ENCODE measurements around the gene ZBTB7A.

Gene ZBTB7A

GRCh38 chr19:4035582-4035981 is 31.1 kb downstream of the ZBTB7A start:
- no peak overlapping the region for H2BK5ac ChIP-seq (ENCODE audit: low read length)
- WGBS (ENCODE audit: extremely low coverage, insufficient coverage, low lambda C conversion rate): no CpG with 5 or more reads among the region's 10 CpGs
- no peak overlapping the region for H2BK15ac ChIP-seq (replicated peaks; ENCODE audit: low read depth)
- no peak overlapping the region for H2BK120ac ChIP-seq (ENCODE audit: low read depth, low read length)
- no peak overlapping the region for H4K8ac ChIP-seq (ENCODE audit: low read depth, low read length)
- no peak overlapping the region for H3K56ac ChIP-seq (ENCODE audit: low read length)
- H4K5ac ChIP-seq (ENCODE audit: low read length): no peak overlapping the region
- no peak for DNase-seq
- no peaks in the 10 kb centered on the region for H3K79me2 ChIP-seq (ENCODE audit: control insufficient read depth, insufficient read depth, low read length)
- H3K23ac ChIP-seq (ENCODE audit: low read length): no peak overlapping the region
- no peak overlapping the region for H3K4me3 ChIP-seq (ENCODE audit: low read length)
- H3K9ac ChIP-seq (ENCODE audit: low read length): no peak overlapping the region
- no peak overlapping the region for H2AK5ac ChIP-seq (ENCODE audit: low read length)
- no peak overlapping the region for H3K18ac ChIP-seq (ENCODE audit: low read length)
- H3K27me3 ChIP-seq (ENCODE audit: insufficient read depth, low read length, poor library complexity): no peaks in the 10 kb centered on the region
- H3K4me2 ChIP-seq (ENCODE audit: low read length): no peak overlapping the region
- no peaks in the 10 kb centered on the region for H3K4me1 ChIP-seq (ENCODE audit: control insufficient read depth, low read depth, low read length)
- H3K36me3 ChIP-seq (ENCODE audit: control insufficient read depth, insufficient read depth, low read length): peaks cover 15% of the 10 kb centered on the region
- H3K27ac ChIP-seq (ENCODE audit: low read depth, low read length): no peak overlapping the region
- H3K4ac ChIP-seq (ENCODE audit: low read depth, low read length): no peak overlapping the region
- no peaks in the 10 kb centered on the region for H3K79me1 ChIP-seq (ENCODE audit: low read length)

- Histone ChIP-seq H3K27me3 (ENCODE audit: insufficient read depth, low read length, poor library complexity) (no peaks in the 10 kb centered on the region), H4K5ac (ENCODE audit: low read length) (no peak overlapping the region), H2BK5ac (ENCODE audit: low read length) (no peak overlapping the region), H2AK5ac (ENCODE audit: low read length) (no peak overlapping the region), H4K8ac (ENCODE audit: low read depth, low read length) (no peak overlapping the region), H3K4me3 (ENCODE audit: low read length) (no peak overlapping the region), H3K23ac (ENCODE audit: low read length) (no peak overlapping the region), H3K18ac (ENCODE audit: low read length) (no peak overlapping the region), H3K27ac (ENCODE audit: low read depth, low read length) (no peak overlapping the region), H2BK15ac (replicated peaks; ENCODE audit: low read depth) (no peak overlapping the region), H3K4me1 (ENCODE audit: control insufficient read depth, low read depth, low read length) (no peaks in the 10 kb centered on the region), H2BK120ac (ENCODE audit: low read depth, low read length) (no peak overlapping the region), H3K4ac (ENCODE audit: low read depth, low read length) (no peak overlapping the region), H3K79me2 (ENCODE audit: control insufficient read depth, insufficient read depth, low read length) (no peaks in the 10 kb centered on the region), H3K79me1 (ENCODE audit: low read length) (no peaks in the 10 kb centered on the region), H3K9ac (ENCODE audit: low read length) (no peak overlapping the region), H3K56ac (ENCODE audit: low read length) (no peak overlapping the region), H3K36me3 (ENCODE audit: control insufficient read depth, insufficient read depth, low read length) (peaks cover 15% of the 10 kb centered on the region), H3K4me2 (ENCODE audit: low read length) (no peak overlapping the region)
- DNase-seq: no peak
- no CpG with 5 or more reads among the region's 19 CpGs for whole genome bisulfite sequencing (ENCODE audit: extremely low coverage, insufficient coverage, low lambda C conversion rate)
Measured at GRCh38 chr19:4035018-4035566, 31.6 kb downstream of the ZBTB7A start.

- Histone ChIP-seq H3K79me2 (ENCODE audit: control insufficient read depth, insufficient read depth, low read length) (no peaks in the 10 kb centered on the region), H3K4me1 (ENCODE audit: control insufficient read depth, low read depth, low read length) (no peaks in the 10 kb centered on the region), H4K8ac (ENCODE audit: low read depth, low read length) (no peak overlapping the region), H3K56ac (ENCODE audit: low read length) (no peak overlapping the region), H2BK120ac (ENCODE audit: low read depth, low read length) (no peak overlapping the region), H2BK15ac (replicated peaks; ENCODE audit: low read depth) (no peak overlapping the region), H3K4ac (ENCODE audit: low read depth, low read length) (no peak overlapping the region), H3K18ac (ENCODE audit: low read length) (no peak overlapping the region), H3K9ac (ENCODE audit: low read length) (no peak overlapping the region), H3K79me1 (ENCODE audit: low read length) (no peaks in the 10 kb centered on the region), H2BK5ac (ENCODE audit: low read length) (no peak overlapping the region), H3K36me3 (ENCODE audit: control insufficient read depth, insufficient read depth, low read length) (peaks cover 15% of the 10 kb centered on the region), H4K5ac (ENCODE audit: low read length) (no peak overlapping the region), H3K27me3 (ENCODE audit: insufficient read depth, low read length, poor library complexity) (no peaks in the 10 kb centered on the region), H2AK5ac (ENCODE audit: low read length) (no peak overlapping the region), H3K4me3 (ENCODE audit: low read length) (no peak overlapping the region), H3K23ac (ENCODE audit: low read length) (no peak overlapping the region), H3K4me2 (ENCODE audit: low read length) (no peak overlapping the region), H3K27ac (ENCODE audit: low read depth, low read length) (no peak overlapping the region)
- DNase-seq: no peak
- no CpG with 5 or more reads among the region's 34 CpGs for WGBS (ENCODE audit: extremely low coverage, insufficient coverage, low lambda C conversion rate)
Measured at GRCh38 chr19:4034048-4035017, 32.4 kb downstream of the ZBTB7A start.

- Histone ChIP-seq H3K79me2 (ENCODE audit: control insufficient read depth, insufficient read depth, low read length) (no peaks in the 10 kb centered on the region), H3K27ac (ENCODE audit: low read depth, low read length) (no peak overlapping the region), H2BK5ac (ENCODE audit: low read length) (no peak overlapping the region), H4K5ac (ENCODE audit: low read length) (no peak overlapping the region), H3K4me2 (ENCODE audit: low read length) (no peak overlapping the region), H3K79me1 (ENCODE audit: low read length) (no peaks in the 10 kb centered on the region), H4K8ac (ENCODE audit: low read depth, low read length) (no peak overlapping the region), H3K9ac (ENCODE audit: low read length) (no peak overlapping the region), H3K27me3 (ENCODE audit: insufficient read depth, low read length, poor library complexity) (no peaks in the 10 kb centered on the region), H3K4me1 (ENCODE audit: control insufficient read depth, low read depth, low read length) (no peaks in the 10 kb centered on the region), H2AK5ac (ENCODE audit: low read length) (no peak overlapping the region), H2BK15ac (replicated peaks; ENCODE audit: low read depth) (no peak overlapping the region), H3K36me3 (ENCODE audit: control insufficient read depth, insufficient read depth, low read length) (peaks cover 15% of the 10 kb centered on the region), H3K4me3 (ENCODE audit: low read length) (no peak overlapping the region), H2BK120ac (ENCODE audit: low read depth, low read length) (no peak overlapping the region), H3K23ac (ENCODE audit: low read length) (no peak overlapping the region), H3K4ac (ENCODE audit: low read depth, low read length) (no peak overlapping the region), H3K56ac (ENCODE audit: low read length) (no peak overlapping the region), H3K18ac (ENCODE audit: low read length) (no peak overlapping the region)
- no peak for DNase-seq
- WGBS (ENCODE audit: extremely low coverage, insufficient coverage, low lambda C conversion rate): no CpG with 5 or more reads among the region's 63 CpGs
Measured at GRCh38 chr19:4033028-4033956, 33.4 kb downstream of the ZBTB7A start.

DNA sequence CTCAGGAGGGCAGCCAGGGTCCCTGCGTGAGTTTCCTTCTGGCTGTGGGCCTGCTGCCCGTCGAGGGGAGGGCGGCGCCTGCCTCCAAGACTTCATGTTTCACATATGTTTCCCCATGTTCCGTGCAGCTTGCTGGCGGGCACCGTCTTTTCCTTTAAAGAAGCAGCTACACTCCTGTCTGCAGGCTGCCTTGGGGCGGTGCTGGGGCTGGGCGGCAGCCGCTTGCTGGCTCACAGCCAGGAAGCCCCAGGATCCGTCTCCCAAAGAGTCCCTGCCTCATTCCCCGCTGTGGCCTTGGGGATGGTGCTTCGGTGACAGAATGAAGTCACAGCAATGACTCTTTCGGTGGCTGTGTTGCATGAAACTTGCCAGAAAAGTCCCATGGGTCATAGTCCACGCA is 34.3 kb downstream of the ZBTB7A start:
- Histone ChIP-seq H3K79me2 (ENCODE audit: control insufficient read depth, insufficient read depth, low read length) (no peaks in the 10 kb centered on the region), H3K4ac (ENCODE audit: low read depth, low read length) (no peak overlapping the region), H2BK15ac (replicated peaks; ENCODE audit: low read depth) (no peak overlapping the region), H3K27ac (ENCODE audit: low read depth, low read length) (no peak overlapping the region), H2AK5ac (ENCODE audit: low read length) (no peak overlapping the region), H2BK5ac (ENCODE audit: low read length) (no peak overlapping the region), H3K36me3 (ENCODE audit: control insufficient read depth, insufficient read depth, low read length) (peaks cover 15% of the 10 kb centered on the region), H4K8ac (ENCODE audit: low read depth, low read length) (no peak overlapping the region), H3K56ac (ENCODE audit: low read length) (no peak overlapping the region), H3K4me2 (ENCODE audit: low read length) (no peak overlapping the region), H3K23ac (ENCODE audit: low read length) (no peak overlapping the region), H4K5ac (ENCODE audit: low read length) (no peak overlapping the region), H3K18ac (ENCODE audit: low read length) (no peak overlapping the region), H2BK120ac (ENCODE audit: low read depth, low read length) (no peak overlapping the region), H3K4me3 (ENCODE audit: low read length) (no peak overlapping the region), H3K27me3 (ENCODE audit: insufficient read depth, low read length, poor library complexity) (no peaks in the 10 kb centered on the region), H3K4me1 (ENCODE audit: control insufficient read depth, low read depth, low read length) (no peaks in the 10 kb centered on the region), H3K9ac (ENCODE audit: low read length) (no peak overlapping the region), H3K79me1 (ENCODE audit: low read length) (no peaks in the 10 kb centered on the region)
- DNase-seq: no peak
- no CpG with 5 or more reads among the region's 16 CpGs for WGBS (ENCODE audit: extremely low coverage, insufficient coverage, low lambda C conversion rate)

Measured in mesendoderm (in vitro differentiated cells).